Measurements from ENCODE around the gene MKX. TPM values are rescaled to one million over a fixed set of nuclear protein-coding genes. Genes with fewer than 3 reads are reported as not detected.

Gene MKX
- polyA plus RNA-seq, 4 donors, result 0.25 to 0.31 (median 0.27) TPM; not detected in 1

DNA sequence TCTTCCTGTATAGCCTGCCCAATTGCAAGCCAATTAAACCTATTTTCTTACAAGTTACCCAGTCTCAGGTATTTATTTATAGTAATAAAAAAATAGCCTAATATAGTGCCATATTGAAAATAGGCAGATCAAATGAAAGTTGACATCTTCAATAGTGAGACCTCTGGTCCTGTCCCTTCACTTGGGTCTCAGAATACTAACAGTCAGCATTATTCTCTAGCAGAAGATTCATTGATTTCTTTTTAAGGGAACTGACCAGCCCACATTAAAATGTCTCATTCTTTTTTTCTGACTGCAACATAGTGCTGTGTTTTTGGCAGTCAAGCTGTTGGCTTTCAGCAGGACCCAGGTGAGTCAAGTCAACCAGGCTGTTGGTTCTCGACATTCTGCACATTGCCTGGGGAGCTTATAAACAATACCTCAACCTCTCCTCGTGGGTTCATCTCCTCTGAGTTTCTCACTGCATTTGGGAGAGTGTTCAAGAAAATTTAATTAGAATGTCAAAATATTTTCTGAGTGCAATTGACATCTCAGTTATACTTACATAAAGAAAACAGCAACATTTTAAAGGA is 109.8 kb downstream of the MKX start:
- H3K9me3 ChIP-seq (ENCODE audit: control insufficient read depth in 2 of 2, insufficient read depth in 1 of 2, low read depth in 1 of 2, low read length in 1 of 2), result peaks cover 0 to 11% of the 10 kb centered on the region in 2 donors
- no peak overlapping the region for H3K4me3 ChIP-seq (ENCODE audit: low read depth in 1 of 3, low read length in 3 of 3)
- H3K4me1 ChIP-seq (ENCODE audit: control insufficient read depth in 3 of 3, insufficient read depth in 2 of 3, low read depth in 1 of 3, low read length in 2 of 3), result no peaks in the 10 kb centered on the region
- no peaks in the 10 kb centered on the region for H3K27me3 ChIP-seq (ENCODE audit: control insufficient read depth in 3 of 3, insufficient read depth in 3 of 3, low read length in 3 of 3)
- no peaks in the 10 kb centered on the region for H3K36me3 ChIP-seq (ENCODE audit: control insufficient read depth in 3 of 3, insufficient read depth in 2 of 3, low read depth in 1 of 3, low read length in 3 of 3)
- no peak overlapping the region for H3K27ac ChIP-seq (ENCODE audit: low read depth in 1 of 3, low read length in 2 of 3)
- no peak for FAIRE-seq
- DNase-seq, result no peak
- WGBS, 3 donors, result 67 to 93% (median 75%) methylated on average over 2 of the region's 2 CpGs

- Histone ChIP-seq H3K27me3 (ENCODE audit: control insufficient read depth in 3 of 3, insufficient read depth in 3 of 3, low read length in 3 of 3) (no peaks in the 10 kb centered on the region), H3K4me1 (ENCODE audit: control insufficient read depth in 3 of 3, insufficient read depth in 2 of 3, low read depth in 1 of 3, low read length in 2 of 3) (no peaks in the 10 kb centered on the region), H3K9me3 (ENCODE audit: control insufficient read depth in 2 of 2, insufficient read depth in 1 of 2, low read depth in 1 of 2, low read length in 1 of 2) (peaks cover 0 to 11% of the 10 kb centered on the region in 2 donors), H3K4me3 (ENCODE audit: low read depth in 1 of 3, low read length in 3 of 3) (no peak overlapping the region), H3K36me3 (ENCODE audit: control insufficient read depth in 3 of 3, insufficient read depth in 2 of 3, low read depth in 1 of 3, low read length in 3 of 3) (no peaks in the 10 kb centered on the region), H3K27ac (ENCODE audit: low read depth in 1 of 3, low read length in 2 of 3) (no peak overlapping the region)
- WGBS, 3 donors, result 46 to 68% (median 57%) methylated on average over 6 of the region's 6 CpGs
- DNase-seq (peak; percentile 19 to 54), FAIRE-seq (no peak)
These were observed 110.3 kb downstream of the MKX start for GRCh38 chr10:27635290-27635689.

DNA sequence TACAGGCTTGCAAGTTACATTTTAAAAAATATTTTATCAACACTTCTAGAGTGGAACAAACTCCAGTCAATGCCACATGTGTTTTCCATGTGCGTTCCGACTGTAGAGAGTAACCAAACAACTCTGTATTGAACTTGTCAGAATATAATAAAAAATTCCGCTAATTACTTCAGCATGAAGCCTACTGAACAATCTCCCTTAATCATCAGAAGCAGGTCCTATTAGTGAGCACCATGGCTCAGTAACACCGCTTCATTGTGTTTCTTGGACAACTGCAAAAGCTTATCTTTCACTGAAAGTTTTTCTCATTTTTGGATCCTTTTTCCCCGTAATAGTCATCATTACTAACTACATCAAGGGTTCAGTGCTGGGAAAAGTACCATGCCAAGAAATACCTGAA is 117.0 kb downstream of the MKX start:
- Histone ChIP-seq H3K36me3 (ENCODE audit: control insufficient read depth in 3 of 3, insufficient read depth in 2 of 3, low read depth in 1 of 3, low read length in 3 of 3) (no peaks in the 10 kb centered on the region), H3K4me3 (ENCODE audit: low read depth in 1 of 3, low read length in 3 of 3) (no peak overlapping the region), H3K27me3 (ENCODE audit: control insufficient read depth in 3 of 3, insufficient read depth in 3 of 3, low read length in 3 of 3) (peaks cover 0 to 13% (median 0%) of the 10 kb centered on the region in 3 donors), H3K4me1 (ENCODE audit: control insufficient read depth in 3 of 3, insufficient read depth in 2 of 3, low read depth in 1 of 3, low read length in 2 of 3) (no peaks in the 10 kb centered on the region), H3K9me3 (ENCODE audit: control insufficient read depth in 2 of 2, insufficient read depth in 1 of 2, low read depth in 1 of 2, low read length in 1 of 2) (no peaks in the 10 kb centered on the region), H3K27ac (ENCODE audit: low read depth in 1 of 3, low read length in 2 of 3) (no peak overlapping the region)
- FAIRE-seq, result no peak
- DNase-seq, result no peak
- 92 to 97% (median 94%) methylated on average over 5 of the region's 5 CpGs for WGBS, 3 donors

GRCh38 chr10:27626890-27627289 is 118.7 kb downstream of the MKX start:
- 73 to 86% (median 76%) methylated on average over 6 of the region's 6 CpGs for WGBS, 3 donors
- FAIRE-seq (no peak), DNase-seq (no peak)
- Histone ChIP-seq H3K4me3 (ENCODE audit: low read depth in 1 of 3, low read length in 3 of 3) (no peak overlapping the region), H3K27ac (ENCODE audit: low read depth in 1 of 3, low read length in 2 of 3) (no peak overlapping the region), H3K36me3 (ENCODE audit: control insufficient read depth in 3 of 3, insufficient read depth in 2 of 3, low read depth in 1 of 3, low read length in 3 of 3) (no peaks in the 10 kb centered on the region), H3K27me3 (ENCODE audit: control insufficient read depth in 3 of 3, insufficient read depth in 3 of 3, low read length in 3 of 3) (peaks cover 0 to 14% (median 0%) of the 10 kb centered on the region in 3 donors), H3K9me3 (ENCODE audit: control insufficient read depth in 2 of 2, insufficient read depth in 1 of 2, low read depth in 1 of 2, low read length in 1 of 2) (no peaks in the 10 kb centered on the region), H3K4me1 (ENCODE audit: control insufficient read depth in 3 of 3, insufficient read depth in 2 of 3, low read depth in 1 of 3, low read length in 2 of 3) (no peaks in the 10 kb centered on the region)

DNA sequence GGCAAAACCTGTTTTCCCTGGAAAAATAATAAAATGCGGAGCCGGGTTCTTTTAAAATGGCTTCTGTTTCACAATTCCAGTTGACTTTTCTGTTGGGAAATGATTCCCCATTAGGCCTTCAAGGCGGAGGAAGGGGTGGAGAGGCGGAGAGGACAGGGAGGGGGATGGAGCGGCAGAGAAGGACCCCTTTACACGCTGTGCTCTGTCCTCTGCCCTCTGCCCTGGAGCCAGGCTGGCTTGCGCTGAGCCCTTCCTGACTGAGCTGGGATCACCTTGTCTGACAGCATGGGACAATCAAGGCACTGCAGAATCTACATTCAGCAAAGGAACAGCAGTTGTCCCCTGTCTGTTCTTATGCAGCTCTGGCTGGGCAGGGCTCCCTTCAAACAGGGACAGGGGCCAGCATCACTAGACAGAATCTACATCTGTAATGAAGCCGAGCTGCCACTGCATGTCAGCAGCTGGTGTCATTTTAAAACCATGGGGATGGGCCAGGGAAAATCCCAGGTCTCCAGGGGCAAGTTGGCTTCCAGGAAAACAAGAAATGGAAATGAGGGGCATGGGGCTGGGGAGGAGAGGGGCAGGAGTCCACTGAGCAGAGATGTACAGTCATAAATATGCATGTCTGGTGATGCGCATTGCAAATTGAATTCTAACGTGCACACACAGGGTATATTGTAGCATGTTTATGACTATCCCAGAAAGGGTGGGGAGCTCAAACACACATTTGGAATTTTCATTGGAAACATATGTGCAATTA is 120.0 kb downstream of the MKX start:
- no peak overlapping the region for H3K27ac ChIP-seq (ENCODE audit: low read depth in 1 of 3, low read length in 2 of 3)
- no peak overlapping the region for H3K4me3 ChIP-seq (ENCODE audit: low read depth in 1 of 3, low read length in 3 of 3)
- DNase-seq (no peak), FAIRE-seq (no peak)
- WGBS, 3 donors, result 77 to 83% (median 81%) methylated on average over 10 of the region's 10 CpGs
- H3K9me3 ChIP-seq (ENCODE audit: control insufficient read depth in 2 of 2, insufficient read depth in 1 of 2, low read depth in 1 of 2, low read length in 1 of 2), result no peaks in the 10 kb centered on the region
- no peaks in the 10 kb centered on the region for H3K36me3 ChIP-seq (ENCODE audit: control insufficient read depth in 3 of 3, insufficient read depth in 2 of 3, low read depth in 1 of 3, low read length in 3 of 3)
- no peaks in the 10 kb centered on the region for H3K4me1 ChIP-seq (ENCODE audit: control insufficient read depth in 3 of 3, insufficient read depth in 2 of 3, low read depth in 1 of 3, low read length in 2 of 3)
- peaks cover 0 to 15% (median 0%) of the 10 kb centered on the region in 3 donors for H3K27me3 ChIP-seq (ENCODE audit: control insufficient read depth in 3 of 3, insufficient read depth in 3 of 3, low read length in 3 of 3)

GRCh38 chr10:27624941-27625340 is 120.7 kb downstream of the MKX start:
- no peak overlapping the region for H3K4me3 ChIP-seq (ENCODE audit: low read depth in 1 of 3, low read length in 3 of 3)
- no peaks in the 10 kb centered on the region for H3K4me1 ChIP-seq (ENCODE audit: control insufficient read depth in 3 of 3, insufficient read depth in 2 of 3, low read depth in 1 of 3, low read length in 2 of 3)
- H3K27me3 ChIP-seq (ENCODE audit: control insufficient read depth in 3 of 3, insufficient read depth in 3 of 3, low read length in 3 of 3), result peaks cover 0 to 17% (median 0%) of the 10 kb centered on the region in 3 donors
- no peak overlapping the region for H3K27ac ChIP-seq (ENCODE audit: low read depth in 1 of 3, low read length in 2 of 3)
- FAIRE-seq (no peak), DNase-seq (no peak)
- no peaks in the 10 kb centered on the region for H3K9me3 ChIP-seq (ENCODE audit: control insufficient read depth in 2 of 2, insufficient read depth in 1 of 2, low read depth in 1 of 2, low read length in 1 of 2)
- WGBS, 3 donors, result 86 to 90% (median 86%) methylated on average over 9 of the region's 9 CpGs
- H3K36me3 ChIP-seq (ENCODE audit: control insufficient read depth in 3 of 3, insufficient read depth in 2 of 3, low read depth in 1 of 3, low read length in 3 of 3), result no peaks in the 10 kb centered on the region

Other genes starting within 250 kb of the MKX start
- gene RAB18, start 241.5 kb downstream of the MKX start, polyA plus RNA-seq, result 10 to 100 TPM; 28.4 to 66.4 (median 37.3) TPM